Neural crest cell (in vitro differentiated cells): Measurements from ENCODE around the gene IPO13. TPM values are rescaled to one million over a fixed set of nuclear protein-coding genes. Genes with fewer than 3 reads are reported as not detected.

Source experiments
- DNase-seq: peaks from one replicate; pipeline ENCODE4 v3.0.0; 2021; ENCODE audit warnings: low read depth, mixed read lengths, low spot score
- H3K27ac Mint-ChIP-seq: one replicate; pipeline ENCODE4 v1.8.0; 2021; ENCODE audit warnings: mild to moderate bottlenecking, mixed read lengths; ENCODE audit not compliant: unreplicated experiment
- H3K27me3 Mint-ChIP-seq: 2 replicates; pipeline ENCODE4 v1.8.0; 2021; ENCODE audit warnings: low read depth, mild to moderate bottlenecking, mixed read lengths
- H3K36me3 Mint-ChIP-seq: 2 replicates; pipeline ENCODE4 v1.8.0; 2021; ENCODE audit warnings: low read depth, mild to moderate bottlenecking, mixed read lengths
- H3K4me1 Mint-ChIP-seq: 2 replicates; pipeline ENCODE4 v1.8.0; 2021; ENCODE audit warnings: mixed read lengths
- H3K4me3 Mint-ChIP-seq: one replicate; pipeline ENCODE4 v1.8.0; 2021; ENCODE audit warnings: mild to moderate bottlenecking, mixed read lengths
- H3K9me3 Mint-ChIP-seq: 2 replicates; pipeline ENCODE4 v1.8.0; 2021; ENCODE audit warnings: mixed read lengths
- long read RNA-seq: library from polyadenylated mRNA; unstranded; transcript quantifications from one replicate; pipeline ENCODE4 v2.0.0, GENCODE V29; 2020
- total RNA-seq: library from RNA; stranded (reverse); gene quantifications from 2 replicates; pipeline ENCODE4 v1.2.1, GENCODE V29; 2021
- TF ChIP-seq, protein P1 (sequence below): fragments of 200-600 bp; sonication (generic); conservative IDR thresholded peaks from 2 replicates; pipeline ENCODE4 v1.5.0; 2021; ENCODE audit warnings: antibody characterized with exemption, mild to moderate bottlenecking

Gene IPO13, protein sequence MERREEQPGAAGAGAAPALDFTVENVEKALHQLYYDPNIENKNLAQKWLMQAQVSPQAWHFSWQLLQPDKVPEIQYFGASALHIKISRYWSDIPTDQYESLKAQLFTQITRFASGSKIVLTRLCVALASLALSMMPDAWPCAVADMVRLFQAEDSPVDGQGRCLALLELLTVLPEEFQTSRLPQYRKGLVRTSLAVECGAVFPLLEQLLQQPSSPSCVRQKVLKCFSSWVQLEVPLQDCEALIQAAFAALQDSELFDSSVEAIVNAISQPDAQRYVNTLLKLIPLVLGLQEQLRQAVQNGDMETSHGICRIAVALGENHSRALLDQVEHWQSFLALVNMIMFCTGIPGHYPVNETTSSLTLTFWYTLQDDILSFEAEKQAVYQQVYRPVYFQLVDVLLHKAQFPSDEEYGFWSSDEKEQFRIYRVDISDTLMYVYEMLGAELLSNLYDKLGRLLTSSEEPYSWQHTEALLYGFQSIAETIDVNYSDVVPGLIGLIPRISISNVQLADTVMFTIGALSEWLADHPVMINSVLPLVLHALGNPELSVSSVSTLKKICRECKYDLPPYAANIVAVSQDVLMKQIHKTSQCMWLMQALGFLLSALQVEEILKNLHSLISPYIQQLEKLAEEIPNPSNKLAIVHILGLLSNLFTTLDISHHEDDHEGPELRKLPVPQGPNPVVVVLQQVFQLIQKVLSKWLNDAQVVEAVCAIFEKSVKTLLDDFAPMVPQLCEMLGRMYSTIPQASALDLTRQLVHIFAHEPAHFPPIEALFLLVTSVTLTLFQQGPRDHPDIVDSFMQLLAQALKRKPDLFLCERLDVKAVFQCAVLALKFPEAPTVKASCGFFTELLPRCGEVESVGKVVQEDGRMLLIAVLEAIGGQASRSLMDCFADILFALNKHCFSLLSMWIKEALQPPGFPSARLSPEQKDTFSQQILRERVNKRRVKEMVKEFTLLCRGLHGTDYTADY
- 37.7 and 44.1 TPM in 2 replicates for total RNA-seq
- long read RNA-seq, partial matches to known transcripts = 6 of 9 reads
- long read RNA-seq, other reads (novel, unspliced or antisense) = 1 of 9 reads

DNA sequence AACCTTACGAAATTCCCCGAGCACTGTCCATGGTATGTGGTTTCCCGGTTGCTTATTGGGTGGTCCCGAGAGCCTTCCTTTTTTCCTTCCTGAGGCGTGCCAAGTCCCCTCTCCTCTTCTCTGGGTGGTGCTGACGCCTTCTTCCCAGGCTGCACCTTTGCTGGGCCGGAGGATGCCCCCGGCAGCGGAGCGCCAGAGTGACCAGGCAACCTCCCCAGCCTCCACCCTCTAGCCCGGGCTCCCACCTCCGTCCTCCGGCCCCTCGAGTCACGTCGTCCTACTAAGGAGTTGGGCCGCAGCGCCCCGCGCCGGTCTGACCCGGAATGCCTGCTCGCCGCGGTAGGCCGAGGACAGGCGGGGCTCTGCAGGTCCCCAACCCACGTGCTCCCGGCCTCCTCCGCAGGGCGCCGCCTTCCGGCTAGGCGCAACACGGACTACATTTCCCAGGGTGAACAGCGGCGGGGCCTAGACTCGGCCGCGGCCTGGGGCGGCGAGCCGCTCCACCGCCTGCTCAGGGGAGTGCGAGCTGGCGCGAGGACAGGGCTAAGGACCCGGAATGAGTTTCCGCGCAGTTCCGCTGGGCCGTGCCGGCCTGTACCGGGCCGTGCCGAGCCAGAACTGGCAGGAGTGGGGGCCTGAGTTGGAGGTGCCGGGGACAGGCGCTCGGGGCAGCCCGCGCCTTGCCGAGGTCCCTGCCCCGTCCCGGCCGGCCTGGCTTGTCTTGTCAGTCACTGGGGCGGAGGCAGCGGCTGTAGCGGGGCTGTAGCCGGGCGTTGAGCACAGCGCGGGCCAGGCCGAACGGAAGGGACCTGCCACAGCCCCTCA is at the start of gene IPO13:
TSS of gene IPO13 (plus strand) at position 715 of the 825 bp plus-strand sequence. CDS start 651 bp downstream, outside the sequence.
- Mint-ChIP-seq H3K4me3 (peak within 1 kb of the TSS; percentile 86), H3K27me3 (no peaks in the 10 kb centered on the region), H3K9me3 (no peaks in the 10 kb centered on the region), H3K4me1 (peaks cover 33% of the 10 kb centered on the region), H3K36me3 (peaks cover 4% of the 10 kb centered on the region), H3K27ac (peak within 1 kb of the TSS; percentile 99)
- TF ChIP-seq, protein P1, sequence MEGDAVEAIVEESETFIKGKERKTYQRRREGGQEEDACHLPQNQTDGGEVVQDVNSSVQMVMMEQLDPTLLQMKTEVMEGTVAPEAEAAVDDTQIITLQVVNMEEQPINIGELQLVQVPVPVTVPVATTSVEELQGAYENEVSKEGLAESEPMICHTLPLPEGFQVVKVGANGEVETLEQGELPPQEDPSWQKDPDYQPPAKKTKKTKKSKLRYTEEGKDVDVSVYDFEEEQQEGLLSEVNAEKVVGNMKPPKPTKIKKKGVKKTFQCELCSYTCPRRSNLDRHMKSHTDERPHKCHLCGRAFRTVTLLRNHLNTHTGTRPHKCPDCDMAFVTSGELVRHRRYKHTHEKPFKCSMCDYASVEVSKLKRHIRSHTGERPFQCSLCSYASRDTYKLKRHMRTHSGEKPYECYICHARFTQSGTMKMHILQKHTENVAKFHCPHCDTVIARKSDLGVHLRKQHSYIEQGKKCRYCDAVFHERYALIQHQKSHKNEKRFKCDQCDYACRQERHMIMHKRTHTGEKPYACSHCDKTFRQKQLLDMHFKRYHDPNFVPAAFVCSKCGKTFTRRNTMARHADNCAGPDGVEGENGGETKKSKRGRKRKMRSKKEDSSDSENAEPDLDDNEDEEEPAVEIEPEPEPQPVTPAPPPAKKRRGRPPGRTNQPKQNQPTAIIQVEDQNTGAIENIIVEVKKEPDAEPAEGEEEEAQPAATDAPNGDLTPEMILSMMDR = peak; percentile 73
- DNase-seq = peak; percentile 95

DNA sequence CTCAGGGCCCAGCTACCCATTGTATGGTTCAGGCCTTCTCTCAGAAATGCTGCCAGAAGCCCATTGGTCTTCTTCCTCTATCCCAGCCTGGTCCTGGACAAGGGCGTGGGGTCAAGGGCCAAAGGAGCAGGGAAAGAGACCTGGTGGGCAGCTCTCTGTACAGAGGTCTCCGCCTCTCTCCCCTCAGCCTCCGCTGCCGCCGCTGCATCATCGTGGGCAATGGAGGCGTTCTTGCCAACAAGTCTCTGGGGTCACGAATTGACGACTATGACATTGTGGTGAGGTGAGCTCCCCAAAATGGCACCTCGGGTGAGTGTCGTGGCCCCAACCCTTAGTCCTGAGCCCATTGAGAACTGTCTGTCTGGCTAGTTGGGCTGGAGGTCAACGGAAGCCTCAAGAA is 47.8 kb upstream of the IPO13 start:
- Mint-ChIP-seq H3K4me3 (no peak overlapping the region), H3K27me3 (no peaks in the 10 kb centered on the region), H3K4me1 (no peaks in the 10 kb centered on the region), H3K36me3 (peaks cover 16% of the 10 kb centered on the region), H3K9me3 (no peaks in the 10 kb centered on the region), H3K27ac (no peak overlapping the region)
- no peak for DNase-seq
- TF ChIP-seq, protein P1 = no peak

DNA sequence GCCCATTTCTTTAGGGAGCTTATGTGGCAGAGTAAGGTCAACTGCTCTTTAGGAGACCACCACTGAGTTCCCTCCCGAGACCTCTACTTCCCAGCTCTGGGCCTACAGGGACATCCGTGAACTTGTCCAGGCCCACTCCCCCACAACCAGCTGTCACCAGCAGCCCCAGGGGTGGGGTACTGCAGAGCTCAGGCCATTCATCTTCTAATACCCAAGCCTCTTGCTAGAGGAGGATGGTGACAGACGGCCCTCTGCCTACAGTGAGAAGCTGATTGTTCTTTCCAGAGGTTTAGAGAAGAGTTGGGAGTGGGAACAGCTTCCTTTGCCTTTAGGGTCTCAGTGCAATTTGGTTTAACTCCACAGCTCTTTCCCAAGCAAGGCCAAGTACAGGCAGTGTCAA is 46.4 kb upstream of the IPO13 start:
- Mint-ChIP-seq H3K36me3 (peaks cover 6% of the 10 kb centered on the region), H3K4me3 (no peak overlapping the region), H3K27ac (no peak overlapping the region), H3K4me1 (no peaks in the 10 kb centered on the region), H3K27me3 (no peaks in the 10 kb centered on the region), H3K9me3 (no peaks in the 10 kb centered on the region)
- TF ChIP-seq, protein P1 = no peak
- DNase-seq = no peak

DNA sequence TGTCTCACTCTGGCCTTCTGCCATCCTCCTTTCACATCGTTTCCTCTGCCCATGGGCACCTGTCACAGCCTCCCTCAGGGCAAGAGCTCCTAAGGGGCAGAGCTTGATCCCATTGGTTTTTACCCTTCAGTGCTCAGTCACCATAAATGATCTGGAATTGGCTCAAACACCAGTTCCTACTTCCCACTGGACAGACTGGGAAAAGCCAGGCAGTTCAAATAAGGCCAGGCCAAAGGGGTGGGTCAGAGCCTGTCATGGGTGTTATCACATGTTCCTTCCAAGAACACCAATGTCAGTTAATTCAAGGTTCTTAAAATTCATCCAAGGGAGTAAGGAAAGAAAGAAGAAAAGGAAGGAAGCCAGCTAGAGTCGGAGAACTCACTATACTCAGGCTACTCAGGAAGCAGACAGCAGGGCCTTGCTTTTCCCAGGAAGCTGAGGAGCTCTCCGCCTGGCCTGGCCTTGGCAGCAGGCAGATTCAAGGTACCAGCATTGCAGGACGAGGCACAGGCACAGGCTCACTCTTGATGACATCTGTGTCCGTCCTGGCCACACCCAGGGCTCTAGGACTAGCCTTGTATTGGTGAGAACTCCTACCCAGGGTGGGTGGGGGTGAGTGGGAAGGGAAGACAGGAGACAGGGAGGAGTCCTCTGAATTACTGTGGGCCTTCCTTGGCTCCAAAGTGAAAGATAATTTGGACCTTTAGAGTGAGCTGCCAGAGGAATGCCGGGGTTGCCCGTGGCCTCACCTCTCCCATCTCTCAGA is 45.4 kb upstream of the IPO13 start:
- Mint-ChIP-seq H3K36me3 (peaks cover 5% of the 10 kb centered on the region), H3K27me3 (no peaks in the 10 kb centered on the region), H3K4me3 (no peak overlapping the region), H3K27ac (no peak overlapping the region), H3K4me1 (no peaks in the 10 kb centered on the region), H3K9me3 (no peaks in the 10 kb centered on the region)
- TF ChIP-seq, protein P1 = no peak
- no peak for DNase-seq
